Raji (cell line): ENCODE measurements around the gene ALCAM.
A peak's percentile ranks its signal among the peaks of the same experiment; 100 is the strongest.

ENCODE experiments used
- POLR2A ChIP-seq: IDR thresholded peaks from 2 replicates; pipeline ENCODE4 v1.6.1; 2011; ENCODE audit warnings: low read depth, low read length, control low read depth; ENCODE audit not compliant: insufficient read depth

The ALCAM gene

GRCh38 chr3:105366326-105367062 is at the start of gene ALCAM:
ALCAM (plus strand) TSS chr3:105366909.
- TF ChIP-seq POLR2A = peak; percentile 76

- no peak for TF ChIP-seq POLR2A
These were observed 48.9 kb upstream of the ALCAM start for GRCh38 chr3:105317841-105318240.

- no peak for TF ChIP-seq POLR2A
These were observed 44.0 kb upstream of the ALCAM start for GRCh38 chr3:105322570-105323273.

DNA sequence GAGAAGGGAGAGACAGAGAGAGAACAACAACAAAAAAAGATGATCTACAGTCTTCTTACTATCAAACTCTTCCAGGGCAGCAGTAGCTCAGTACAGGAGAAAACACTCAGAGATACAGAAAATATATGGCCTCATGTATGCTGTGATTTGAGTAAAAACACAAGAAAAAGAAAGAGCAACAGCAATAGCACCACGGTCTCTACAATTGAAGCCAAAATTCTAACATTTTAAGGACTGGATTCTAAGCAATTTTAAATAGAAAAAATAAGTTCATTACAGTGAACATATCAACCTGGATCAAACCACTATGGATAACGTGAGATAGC is 43.5 kb upstream of the ALCAM start:
- no peak for TF ChIP-seq POLR2A

- no peak for TF ChIP-seq POLR2A
These were observed 41.8 kb upstream of the ALCAM start for GRCh38 chr3:105324951-105325350.

DNA sequence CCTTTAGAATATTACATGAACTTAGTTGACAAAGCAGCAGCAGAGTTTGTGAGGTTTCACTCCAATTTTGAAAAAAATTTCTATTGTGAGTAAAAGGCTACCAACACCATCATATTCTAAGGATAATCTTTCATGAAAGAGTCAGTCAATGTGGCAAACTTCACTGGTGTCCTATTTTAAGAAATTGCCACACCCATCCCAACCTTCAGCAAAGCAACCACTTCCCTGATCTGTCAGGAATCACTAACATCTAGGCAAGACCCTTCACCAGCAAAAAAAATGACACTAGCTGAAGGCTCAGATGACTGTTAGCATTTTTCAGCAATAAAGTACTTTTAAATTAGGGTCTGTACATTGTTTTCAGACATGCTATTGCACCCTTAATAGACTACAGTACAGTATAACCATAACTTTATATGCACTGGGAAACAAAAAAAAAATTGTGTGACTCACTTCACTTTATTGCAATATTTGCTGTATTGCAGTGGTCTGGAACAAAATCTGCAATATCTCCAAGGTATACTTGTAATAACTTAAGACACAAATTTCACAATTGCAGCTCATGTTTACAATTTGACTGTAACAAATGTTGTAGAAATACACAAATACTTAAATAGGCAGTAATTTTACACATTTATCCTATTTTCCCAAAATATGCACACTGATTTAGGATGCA is 38.9 kb upstream of the ALCAM start:
- TF ChIP-seq POLR2A = no peak

GRCh38 chr3:105328338-105328730 is 38.4 kb upstream of the ALCAM start:
- TF ChIP-seq POLR2A = no peak

DNA sequence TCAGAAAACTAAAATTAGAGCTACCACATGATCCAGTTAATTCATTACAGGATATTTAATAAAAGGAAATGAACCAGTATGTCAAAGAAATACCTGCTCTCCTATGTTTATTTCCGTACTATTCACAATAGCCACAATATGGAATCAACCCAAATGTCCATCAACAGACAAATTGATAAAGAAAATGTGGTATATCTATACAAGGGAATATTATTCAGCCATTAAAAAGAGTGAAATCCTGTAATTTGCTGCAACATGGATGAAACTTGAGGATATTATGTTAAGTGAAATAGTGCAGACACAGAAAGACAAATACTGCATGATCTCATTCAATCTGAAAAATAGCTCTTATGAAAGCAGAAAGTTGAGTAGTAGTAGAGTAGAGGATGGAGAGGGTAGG is 33.7 kb upstream of the ALCAM start:
- TF ChIP-seq POLR2A = no peak

GRCh38 chr3:105334138-105334882 is 32.4 kb upstream of the ALCAM start:
- no peak for TF ChIP-seq POLR2A

GRCh38 chr3:105339946-105340345 is 26.8 kb upstream of the ALCAM start:
- TF ChIP-seq POLR2A = no peak

DNA sequence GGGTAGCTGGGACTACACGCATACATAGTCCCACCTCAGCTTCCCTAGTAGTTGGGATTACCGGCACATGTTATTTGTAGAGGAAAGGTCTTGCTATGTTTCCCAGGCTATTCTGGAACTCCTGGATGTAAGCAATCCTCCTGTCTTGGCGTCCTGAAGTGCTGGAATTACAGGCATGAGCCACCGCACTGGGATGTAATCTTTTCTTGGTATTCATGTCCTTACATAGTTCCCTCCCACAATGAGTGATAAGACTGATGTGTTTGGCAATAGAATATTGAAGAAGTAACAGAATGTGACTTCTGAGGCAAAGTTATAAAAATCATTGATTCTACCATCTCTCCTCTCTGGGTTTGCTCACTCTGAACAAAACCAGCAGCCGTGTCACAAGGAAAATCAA is 22.7 kb upstream of the ALCAM start:
- TF ChIP-seq POLR2A = no peak

DNA sequence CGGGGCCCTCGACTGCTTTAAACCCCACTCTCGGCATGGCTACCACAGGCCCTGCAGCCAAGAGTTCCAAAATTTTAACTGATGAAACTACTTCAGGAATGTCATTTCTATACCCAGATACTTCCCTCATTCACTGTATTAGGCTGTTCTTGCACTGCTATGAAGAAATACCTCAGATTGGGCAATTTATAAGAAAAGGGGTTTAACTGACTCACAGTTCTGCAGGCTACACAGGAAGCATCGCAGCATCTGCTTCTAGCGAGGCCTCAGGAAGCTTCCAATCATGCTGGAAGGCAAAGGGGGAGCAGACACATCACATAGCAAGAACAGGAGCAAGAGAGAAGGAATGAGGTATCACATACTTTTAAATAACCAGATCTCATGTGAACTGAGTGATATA is 21.6 kb upstream of the ALCAM start:
- no peak for TF ChIP-seq POLR2A

DNA sequence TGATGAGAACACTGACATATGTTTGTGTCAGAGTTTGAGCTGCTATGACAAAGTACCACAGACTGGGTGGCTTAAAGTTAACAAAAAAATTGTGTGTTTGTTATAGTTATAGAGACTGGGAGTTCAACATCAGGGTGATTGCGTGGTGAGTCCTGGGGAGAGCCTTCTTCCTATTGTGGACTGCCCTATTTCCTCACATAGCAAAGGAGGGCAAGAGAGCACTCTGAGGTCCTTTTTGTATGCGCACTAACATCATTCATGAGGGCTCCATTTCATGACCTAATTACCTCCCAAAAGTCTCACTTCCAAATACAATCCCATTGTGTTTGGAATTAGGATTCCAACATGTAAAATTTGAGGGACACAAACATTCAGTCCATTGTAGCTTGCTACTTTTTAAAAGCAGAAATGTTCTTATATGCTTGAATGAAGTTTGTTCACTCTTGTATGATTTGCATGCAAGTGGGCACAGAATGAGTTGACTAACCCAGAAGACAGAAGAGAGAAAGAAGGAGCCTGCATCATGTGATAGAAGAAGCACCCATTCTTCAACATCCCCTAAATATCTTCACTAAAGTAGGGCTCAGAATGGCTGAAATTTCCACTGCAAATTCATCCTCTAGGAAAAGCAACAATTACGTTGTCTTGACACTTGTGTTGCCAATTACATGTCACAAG is 18.9 kb upstream of the ALCAM start:
- TF ChIP-seq POLR2A = no peak

- no peak for TF ChIP-seq POLR2A
These were observed 18.4 kb upstream of the ALCAM start for GRCh38 chr3:105348307-105348706.

DNA sequence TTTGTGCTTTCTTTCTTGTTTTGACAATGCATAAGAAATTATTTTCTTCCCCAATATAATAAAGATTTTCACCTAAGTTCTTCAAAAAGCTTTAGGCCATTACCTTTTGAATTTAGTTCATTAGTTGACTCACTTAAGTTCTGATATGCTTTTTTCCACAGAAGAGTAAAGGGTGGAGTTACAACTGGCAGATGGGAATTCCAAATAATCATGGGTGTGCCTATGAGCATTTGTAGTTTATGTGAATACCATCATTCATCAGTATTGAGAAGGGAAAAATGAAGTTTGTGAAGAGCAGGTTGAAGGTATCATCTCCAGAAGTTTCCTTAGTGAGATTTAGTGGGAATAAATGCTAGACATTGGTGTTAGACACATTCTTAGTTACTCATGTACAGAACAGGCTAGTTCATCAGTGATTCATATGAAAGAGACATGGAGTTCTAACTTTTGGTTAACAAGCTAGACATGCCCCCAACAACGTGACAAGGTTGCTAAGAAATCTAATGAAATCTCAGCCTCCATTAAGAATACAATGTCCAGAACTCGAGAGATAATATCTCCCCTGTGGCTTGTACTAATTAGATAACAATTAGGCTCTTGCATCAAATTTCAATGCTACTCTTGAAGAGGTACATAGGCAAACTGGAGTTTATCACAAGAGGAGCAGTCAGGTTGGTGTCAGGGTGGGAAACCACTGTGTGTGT is 16.9 kb upstream of the ALCAM start:
- TF ChIP-seq POLR2A = no peak

DNA sequence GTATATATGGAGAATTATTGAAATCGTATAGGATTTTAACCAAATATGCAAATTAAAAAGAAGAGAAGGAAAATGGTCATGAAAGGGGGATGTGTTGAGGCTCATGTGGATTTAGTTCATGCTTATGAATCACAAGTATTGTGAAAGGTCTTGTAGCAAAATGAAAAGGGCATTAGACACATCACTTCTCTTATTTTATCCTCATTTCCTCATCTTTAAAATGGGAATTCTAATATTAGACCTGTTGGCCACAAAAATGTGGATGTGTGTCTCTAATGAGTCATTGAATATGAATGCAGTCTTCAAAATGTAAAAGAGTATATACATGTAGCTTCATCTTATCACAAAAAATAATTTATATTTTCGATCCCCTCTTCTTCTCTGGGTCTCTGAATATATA is 14.9 kb upstream of the ALCAM start:
- TF ChIP-seq POLR2A = no peak
